Tibial artery (tissue), 4 donors: Measurements from ENCODE around the gene KRT9.

Source experiments
- DNase-seq, 2 donors: peaks; one replicate each; pipeline ENCODE4 v3.0.0-alpha.2; 2019
- H3K27ac ChIP-seq, 2 donors: fragments of 200-600 bp; sonication (generic) in 1 of 2; 1 replicate in 1 of 2; 2 replicates in 1 of 2; pipeline ENCODE4 v1.5.1; 2018 to 2019; ENCODE audit warnings: mild to moderate bottlenecking in 1 of 2
- H3K27me3 ChIP-seq, 2 donors: fragments of 200-600 bp; sonication (generic) in 1 of 2; one replicate each; pipeline versions ENCODE4 v1.5.1 to v1.6.0; 2016 to 2019
- H3K36me3 ChIP-seq, 3 donors: fragments of 200-600 bp; sonication (generic) in 2 of 3; one replicate each; pipeline ENCODE4 v1.5.1; 2016 to 2019; ENCODE audit warnings: mild to moderate bottlenecking in 2 of 3
- H3K4me1 ChIP-seq, 4 donors: fragments of 200-600 bp; sonication (generic) in 2 of 4; 1 replicate in 3 of 4; 2 replicates in 1 of 4; pipeline ENCODE4 v1.5.1; 2016 to 2019
- H3K4me3 ChIP-seq, 2 donors: fragments of 200-600 bp; sonication (generic) in 1 of 2; 1 replicate in 1 of 2; 2 replicates in 1 of 2; pipeline ENCODE4 v1.5.1; 2018 to 2019; ENCODE audit warnings: mild to moderate bottlenecking in 2 of 2
- H3K9me3 ChIP-seq, 3 donors: fragments of 200-600 bp; sonication (generic) in 1 of 3; one replicate each; pipeline ENCODE4 v1.5.1; 2016 to 2019
- intact Hi-C: fragments of 100-400 bp; cut with DNase I; formaldehyde crosslinking; loops from one replicate; pipeline ENCODE4 v1.15.0; 2023; ENCODE audit warnings: low total_unique reads
- TF ChIP-seq, protein P1 (sequence below), 2 experiments: fragments of 200-600 bp in 1 of 2; fragments of 450-650 bp in 1 of 2; IDR thresholded peaks; one replicate each; pipeline ENCODE4 v1.5.1; 2017 to 2019; ENCODE audit warnings: antibody characterized with exemption in 2 of 2, mild to moderate bottlenecking in 1 of 2, moderate library complexity in 1 of 2

Gene KRT9

DNA sequence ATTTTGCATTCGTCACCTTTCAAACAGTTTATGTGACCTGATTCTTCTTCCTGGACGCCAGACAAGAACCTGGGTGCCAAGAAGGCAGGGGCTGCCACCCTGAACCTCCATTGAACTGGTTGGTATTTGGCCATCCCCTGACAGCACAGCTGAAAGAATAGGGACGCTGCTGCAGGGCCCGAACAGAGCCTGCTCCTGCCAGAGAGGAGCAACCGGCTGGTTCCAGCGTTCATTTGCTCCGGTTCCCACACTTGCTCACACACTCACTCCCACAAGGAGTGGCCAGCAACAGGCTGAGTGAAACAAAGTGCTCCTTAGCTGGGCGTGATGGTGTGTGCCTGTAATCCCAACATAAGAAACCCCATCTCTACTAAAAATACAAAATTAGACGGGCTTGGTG is 14.9 kb downstream of the KRT9 start:
- intact Hi-C loops, result no loop called here
- H3K4me1 ChIP-seq, result no peaks in the 10 kb centered on the region
- no peaks in the 10 kb centered on the region for H3K9me3 ChIP-seq
- DNase-seq, result no peak
- TF ChIP-seq, protein P1, sequence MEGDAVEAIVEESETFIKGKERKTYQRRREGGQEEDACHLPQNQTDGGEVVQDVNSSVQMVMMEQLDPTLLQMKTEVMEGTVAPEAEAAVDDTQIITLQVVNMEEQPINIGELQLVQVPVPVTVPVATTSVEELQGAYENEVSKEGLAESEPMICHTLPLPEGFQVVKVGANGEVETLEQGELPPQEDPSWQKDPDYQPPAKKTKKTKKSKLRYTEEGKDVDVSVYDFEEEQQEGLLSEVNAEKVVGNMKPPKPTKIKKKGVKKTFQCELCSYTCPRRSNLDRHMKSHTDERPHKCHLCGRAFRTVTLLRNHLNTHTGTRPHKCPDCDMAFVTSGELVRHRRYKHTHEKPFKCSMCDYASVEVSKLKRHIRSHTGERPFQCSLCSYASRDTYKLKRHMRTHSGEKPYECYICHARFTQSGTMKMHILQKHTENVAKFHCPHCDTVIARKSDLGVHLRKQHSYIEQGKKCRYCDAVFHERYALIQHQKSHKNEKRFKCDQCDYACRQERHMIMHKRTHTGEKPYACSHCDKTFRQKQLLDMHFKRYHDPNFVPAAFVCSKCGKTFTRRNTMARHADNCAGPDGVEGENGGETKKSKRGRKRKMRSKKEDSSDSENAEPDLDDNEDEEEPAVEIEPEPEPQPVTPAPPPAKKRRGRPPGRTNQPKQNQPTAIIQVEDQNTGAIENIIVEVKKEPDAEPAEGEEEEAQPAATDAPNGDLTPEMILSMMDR (IDR thresholded peaks at IDR 0.05), result no peak
- peaks cover 0 to 26% of the 10 kb centered on the region in 2 donors for H3K27me3 ChIP-seq
- no peaks in the 10 kb centered on the region for H3K36me3 ChIP-seq
- no peak overlapping the region for H3K4me3 ChIP-seq
- H3K27ac ChIP-seq, result no peak overlapping the region

DNA sequence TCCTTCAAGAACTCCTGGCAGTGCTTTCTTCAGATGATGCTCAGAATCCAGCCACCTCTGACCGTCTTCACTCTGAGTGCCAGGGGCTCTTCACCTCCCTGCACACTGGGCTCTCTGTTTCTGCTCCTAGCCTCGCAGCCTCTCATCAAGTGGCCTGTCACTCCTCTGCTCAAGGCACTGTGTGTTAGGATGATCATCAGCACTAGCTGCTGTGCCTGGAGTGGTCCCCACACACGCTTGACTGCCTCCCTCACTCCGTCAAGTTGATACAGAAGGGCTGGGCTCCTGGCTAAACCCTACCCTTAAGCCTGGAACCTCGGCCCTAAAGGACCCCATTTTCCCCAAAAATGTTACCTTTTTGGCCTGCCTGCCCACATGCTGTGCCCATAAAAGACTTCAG is 15.6 kb downstream of the KRT9 start:
- intact Hi-C loops, result no loop called here
- no peak for DNase-seq
- H3K27ac ChIP-seq, result no peak overlapping the region

GRCh38 chr17:41555105-41555887 is 16.6 kb downstream of the KRT9 start:
- Histone ChIP-seq H3K36me3 (no peaks in the 10 kb centered on the region), H3K4me1 (no peaks in the 10 kb centered on the region), H3K4me3 (no peak overlapping the region), H3K27ac (no peak overlapping the region), H3K27me3 (peaks cover 0 to 17% of the 10 kb centered on the region in 2 donors), H3K9me3 (no peaks in the 10 kb centered on the region)
- no peak for DNase-seq
- TF ChIP-seq, protein P1 (IDR thresholded peaks at IDR 0.05), result no peak
- intact Hi-C loops, result no loop called here

More for the DNA sequence above, 15.6 kb downstream of the KRT9 start:
- no peaks in the 10 kb centered on the region for H3K36me3 ChIP-seq
- no peaks in the 10 kb centered on the region for H3K4me1 ChIP-seq
- H3K27me3 ChIP-seq, result peaks cover 0 to 20% of the 10 kb centered on the region in 2 donors
- TF ChIP-seq, protein P1 (IDR thresholded peaks at IDR 0.05), result no peak
- H3K4me3 ChIP-seq, result no peak overlapping the region
- H3K9me3 ChIP-seq, result no peaks in the 10 kb centered on the region

DNA sequence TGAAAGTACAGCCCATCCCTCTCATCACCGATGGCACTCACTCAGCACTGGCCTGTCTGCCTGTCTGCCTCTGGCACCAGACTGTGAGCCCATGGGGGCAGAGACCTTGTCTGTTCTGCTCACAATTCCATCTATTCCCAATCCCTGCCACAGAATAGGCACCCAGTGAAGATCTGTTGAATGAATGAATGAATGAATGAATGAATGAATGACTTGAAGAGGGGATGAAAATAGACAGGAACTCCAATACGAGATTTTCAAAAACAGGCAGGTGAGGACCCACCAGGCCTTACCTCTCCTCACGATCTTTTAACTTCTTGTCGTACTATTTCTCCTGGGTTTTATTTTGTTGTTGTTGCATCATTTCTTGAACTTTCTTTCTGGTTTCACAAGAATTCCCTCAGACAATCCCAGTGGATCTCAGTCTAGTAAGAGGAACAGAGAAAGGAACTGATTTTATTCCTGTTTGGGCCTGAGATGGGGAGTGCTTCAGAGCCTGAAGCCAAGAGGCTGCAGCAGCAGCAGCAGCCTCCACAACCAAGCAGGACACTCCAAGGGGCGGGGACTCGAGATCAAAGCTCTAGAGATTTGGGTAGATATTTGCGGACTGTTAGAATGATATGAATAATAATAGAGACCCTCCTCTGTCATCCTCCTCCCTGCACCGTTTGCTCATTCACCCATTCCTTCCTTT is 17.7 kb downstream of the KRT9 start:
- peaks cover 0 to 10% of the 10 kb centered on the region in 2 donors for H3K27me3 ChIP-seq
- H3K27ac ChIP-seq, result no peak overlapping the region
- H3K9me3 ChIP-seq, result no peaks in the 10 kb centered on the region
- H3K4me3 ChIP-seq, result no peak overlapping the region
- H3K4me1 ChIP-seq, result peaks cover 0 to 9% (median 6%) of the 10 kb centered on the region in 4 donors
- intact Hi-C loops, result loop anchor here (5.0 kb wide), 1 partner anchor 647 kb away; no protein-coding TSS in a partner anchor
- DNase-seq, result no peak
- no peaks in the 10 kb centered on the region for H3K36me3 ChIP-seq
- TF ChIP-seq, protein P1 (IDR thresholded peaks at IDR 0.05), result no peak

GRCh38 chr17:41553176-41553575 is 18.7 kb downstream of the KRT9 start:
- H3K36me3 ChIP-seq, result no peaks in the 10 kb centered on the region
- intact Hi-C loops, result loop anchor here (5.0 kb wide), 1 partner anchor 646 kb away; no protein-coding TSS in a partner anchor
- H3K9me3 ChIP-seq, result no peaks in the 10 kb centered on the region
- H3K4me3 ChIP-seq, result no peak overlapping the region
- TF ChIP-seq, protein P1 (IDR thresholded peaks at IDR 0.05), result no peak
- peaks cover 0 to 18% (median 15%) of the 10 kb centered on the region in 4 donors for H3K4me1 ChIP-seq
- no peak overlapping the region for H3K27ac ChIP-seq
- DNase-seq, result no peak
- peaks cover 0 to 10% of the 10 kb centered on the region in 2 donors for H3K27me3 ChIP-seq
